ENCODE measurements around the gene RNPEP. TPM values are rescaled to one million over a fixed set of nuclear protein-coding genes. Genes with fewer than 3 reads are reported as not detected.

RNPEP gene, protein sequence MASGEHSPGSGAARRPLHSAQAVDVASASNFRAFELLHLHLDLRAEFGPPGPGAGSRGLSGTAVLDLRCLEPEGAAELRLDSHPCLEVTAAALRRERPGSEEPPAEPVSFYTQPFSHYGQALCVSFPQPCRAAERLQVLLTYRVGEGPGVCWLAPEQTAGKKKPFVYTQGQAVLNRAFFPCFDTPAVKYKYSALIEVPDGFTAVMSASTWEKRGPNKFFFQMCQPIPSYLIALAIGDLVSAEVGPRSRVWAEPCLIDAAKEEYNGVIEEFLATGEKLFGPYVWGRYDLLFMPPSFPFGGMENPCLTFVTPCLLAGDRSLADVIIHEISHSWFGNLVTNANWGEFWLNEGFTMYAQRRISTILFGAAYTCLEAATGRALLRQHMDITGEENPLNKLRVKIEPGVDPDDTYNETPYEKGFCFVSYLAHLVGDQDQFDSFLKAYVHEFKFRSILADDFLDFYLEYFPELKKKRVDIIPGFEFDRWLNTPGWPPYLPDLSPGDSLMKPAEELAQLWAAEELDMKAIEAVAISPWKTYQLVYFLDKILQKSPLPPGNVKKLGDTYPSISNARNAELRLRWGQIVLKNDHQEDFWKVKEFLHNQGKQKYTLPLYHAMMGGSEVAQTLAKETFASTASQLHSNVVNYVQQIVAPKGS
- 70.1 TPM for total RNA-seq (ENCODE audit: unreplicated experiment)
- long read RNA-seq, transcript RNPEP-201 (11 exons, 2,427 nt) = major isoform, 87 of 104 reads
- long read RNA-seq, partial matches to known transcripts = 5 of 104 reads
- long read RNA-seq, other reads (novel, unspliced or antisense) = 12 of 104 reads

DNA sequence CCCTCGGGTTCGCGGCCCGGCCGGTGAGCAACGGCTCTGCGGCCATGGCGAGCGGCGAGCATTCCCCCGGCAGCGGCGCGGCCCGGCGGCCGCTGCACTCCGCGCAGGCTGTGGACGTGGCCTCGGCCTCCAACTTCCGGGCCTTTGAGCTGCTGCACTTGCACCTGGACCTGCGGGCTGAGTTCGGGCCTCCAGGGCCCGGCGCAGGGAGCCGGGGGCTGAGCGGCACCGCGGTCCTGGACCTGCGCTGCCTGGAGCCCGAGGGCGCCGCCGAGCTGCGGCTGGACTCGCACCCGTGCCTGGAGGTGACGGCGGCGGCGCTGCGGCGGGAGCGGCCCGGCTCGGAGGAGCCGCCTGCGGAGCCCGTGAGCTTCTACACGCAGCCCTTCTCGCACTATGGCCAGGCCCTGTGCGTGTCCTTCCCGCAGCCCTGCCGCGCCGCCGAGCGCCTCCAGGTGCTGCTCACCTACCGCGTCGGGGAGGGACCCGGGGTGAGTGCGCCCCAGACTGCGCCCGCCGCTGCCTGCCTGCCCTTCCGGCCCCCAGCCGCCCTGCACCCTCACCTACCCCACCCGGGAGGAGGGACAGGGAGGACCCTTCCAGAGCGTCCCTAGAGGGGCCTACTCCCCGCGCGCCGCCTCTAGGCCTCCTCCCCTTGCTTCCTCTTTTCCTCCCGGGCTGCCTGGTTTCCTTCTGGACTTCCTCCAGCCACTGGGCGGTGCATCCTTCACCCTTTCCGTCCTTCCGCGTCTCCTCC lies at the start of gene RNPEP:
Gene RNPEP, plus strand, starts transcription at position 26 of the 757 bp plus-strand sequence. Its CDS starts 19 bp downstream, at position 45.
- Mint-ChIP-seq H3K27ac (ENCODE audit: unreplicated experiment) (peak within 1 kb of the TSS; percentile 95), H3K4me1 (ENCODE audit: unreplicated experiment) (peaks cover 22% of the 10 kb centered on the region), H3K27me3 (ENCODE audit: unreplicated experiment) (peaks cover 4% of the 10 kb centered on the region), H3K36me3 (ENCODE audit: low read depth, unreplicated experiment) (peaks cover 6% of the 10 kb centered on the region), H3K4me3 (ENCODE audit: unreplicated experiment) (peak within 1 kb of the TSS; percentile 99), H3K9me3 (ENCODE audit: unreplicated experiment) (no peaks in the 10 kb centered on the region)
- TF ChIP-seq, protein P1, sequence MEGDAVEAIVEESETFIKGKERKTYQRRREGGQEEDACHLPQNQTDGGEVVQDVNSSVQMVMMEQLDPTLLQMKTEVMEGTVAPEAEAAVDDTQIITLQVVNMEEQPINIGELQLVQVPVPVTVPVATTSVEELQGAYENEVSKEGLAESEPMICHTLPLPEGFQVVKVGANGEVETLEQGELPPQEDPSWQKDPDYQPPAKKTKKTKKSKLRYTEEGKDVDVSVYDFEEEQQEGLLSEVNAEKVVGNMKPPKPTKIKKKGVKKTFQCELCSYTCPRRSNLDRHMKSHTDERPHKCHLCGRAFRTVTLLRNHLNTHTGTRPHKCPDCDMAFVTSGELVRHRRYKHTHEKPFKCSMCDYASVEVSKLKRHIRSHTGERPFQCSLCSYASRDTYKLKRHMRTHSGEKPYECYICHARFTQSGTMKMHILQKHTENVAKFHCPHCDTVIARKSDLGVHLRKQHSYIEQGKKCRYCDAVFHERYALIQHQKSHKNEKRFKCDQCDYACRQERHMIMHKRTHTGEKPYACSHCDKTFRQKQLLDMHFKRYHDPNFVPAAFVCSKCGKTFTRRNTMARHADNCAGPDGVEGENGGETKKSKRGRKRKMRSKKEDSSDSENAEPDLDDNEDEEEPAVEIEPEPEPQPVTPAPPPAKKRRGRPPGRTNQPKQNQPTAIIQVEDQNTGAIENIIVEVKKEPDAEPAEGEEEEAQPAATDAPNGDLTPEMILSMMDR (IDR thresholded peaks at IDR 0.05; ENCODE audit: unreplicated experiment) = peak; percentile 4
- DNase-seq (ENCODE audit: low spot score) = peak; percentile 56

DNA sequence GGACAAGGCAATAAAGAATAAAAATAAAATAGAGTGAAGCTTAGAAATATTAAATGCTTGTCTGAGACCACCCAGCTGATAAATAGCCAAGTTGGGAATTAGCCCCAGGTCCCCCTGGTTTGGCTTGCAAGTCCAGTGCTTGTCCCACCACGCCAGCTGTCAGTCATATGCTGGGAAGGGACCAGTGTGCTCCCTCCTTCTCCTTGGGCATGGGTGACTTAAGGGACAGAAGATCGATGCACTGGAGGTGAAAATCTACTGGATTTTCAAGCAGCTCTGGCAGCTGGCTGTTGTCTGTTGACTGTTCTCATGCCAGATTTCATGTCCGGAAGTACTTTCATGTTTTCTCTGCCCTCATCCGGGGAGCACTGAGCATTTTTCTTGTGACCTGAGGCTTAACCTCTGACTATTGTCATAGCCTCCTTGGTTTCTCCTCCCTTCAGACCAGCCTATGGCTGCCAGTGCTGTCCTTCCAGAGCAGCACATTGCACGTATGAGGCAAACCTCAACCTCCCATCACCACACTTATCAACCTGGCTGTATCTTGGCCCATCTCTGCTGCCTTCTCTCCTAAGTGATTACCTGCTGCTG lies 48.5 kb upstream of the RNPEP start:
- Mint-ChIP-seq H3K36me3 (ENCODE audit: low read depth, unreplicated experiment) (no peaks in the 10 kb centered on the region), H3K27ac (ENCODE audit: unreplicated experiment) (no peak overlapping the region), H3K27me3 (ENCODE audit: unreplicated experiment) (no peaks in the 10 kb centered on the region), H3K4me1 (ENCODE audit: unreplicated experiment) (no peaks in the 10 kb centered on the region), H3K4me3 (ENCODE audit: unreplicated experiment) (no peak overlapping the region), H3K9me3 (ENCODE audit: unreplicated experiment) (no peaks in the 10 kb centered on the region)
- TF ChIP-seq, protein P1 (IDR thresholded peaks at IDR 0.05; ENCODE audit: unreplicated experiment) = no peak
- no peak for DNase-seq (ENCODE audit: low spot score)

DNA sequence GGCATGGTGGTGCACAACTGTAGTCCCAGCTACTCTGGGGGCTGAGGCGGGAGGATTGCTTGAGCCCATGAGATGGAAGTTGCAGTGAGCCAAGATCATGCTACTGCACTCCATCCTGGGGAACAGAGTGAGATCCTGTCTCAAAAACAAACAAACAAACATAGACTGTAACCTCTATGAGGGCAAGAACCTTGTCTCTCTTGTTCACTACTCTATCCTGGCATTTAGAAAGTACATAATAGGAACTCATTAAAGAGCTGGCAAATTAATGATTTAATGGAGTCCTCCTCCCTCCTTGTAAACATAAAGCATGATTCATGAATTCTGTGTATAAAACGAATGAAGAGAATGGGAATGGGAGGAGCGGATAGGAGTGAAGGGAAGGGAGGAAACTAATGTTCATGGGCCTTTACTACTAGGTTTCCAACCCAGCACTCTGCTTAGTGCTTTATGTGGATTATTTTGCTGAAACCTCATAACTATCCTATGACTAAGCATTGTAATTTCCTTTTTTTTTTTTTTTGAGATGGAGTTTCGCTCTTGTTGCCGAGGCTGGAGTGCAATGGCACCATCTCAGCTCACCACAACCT lies 44.7 kb upstream of the RNPEP start:
- H3K36me3 Mint-ChIP-seq (ENCODE audit: low read depth, unreplicated experiment) = no peaks in the 10 kb centered on the region
- TF ChIP-seq, protein P1 (IDR thresholded peaks at IDR 0.05; ENCODE audit: unreplicated experiment) = no peak
- H3K27me3 Mint-ChIP-seq (ENCODE audit: unreplicated experiment) = no peaks in the 10 kb centered on the region
- no peaks in the 10 kb centered on the region for H3K9me3 Mint-ChIP-seq (ENCODE audit: unreplicated experiment)
- H3K4me3 Mint-ChIP-seq (ENCODE audit: unreplicated experiment) = no peak overlapping the region
- H3K4me1 Mint-ChIP-seq (ENCODE audit: unreplicated experiment) = peaks cover 11% of the 10 kb centered on the region
- DNase-seq (ENCODE audit: low spot score) = no peak
- no peak overlapping the region for H3K27ac Mint-ChIP-seq (ENCODE audit: unreplicated experiment)

DNA sequence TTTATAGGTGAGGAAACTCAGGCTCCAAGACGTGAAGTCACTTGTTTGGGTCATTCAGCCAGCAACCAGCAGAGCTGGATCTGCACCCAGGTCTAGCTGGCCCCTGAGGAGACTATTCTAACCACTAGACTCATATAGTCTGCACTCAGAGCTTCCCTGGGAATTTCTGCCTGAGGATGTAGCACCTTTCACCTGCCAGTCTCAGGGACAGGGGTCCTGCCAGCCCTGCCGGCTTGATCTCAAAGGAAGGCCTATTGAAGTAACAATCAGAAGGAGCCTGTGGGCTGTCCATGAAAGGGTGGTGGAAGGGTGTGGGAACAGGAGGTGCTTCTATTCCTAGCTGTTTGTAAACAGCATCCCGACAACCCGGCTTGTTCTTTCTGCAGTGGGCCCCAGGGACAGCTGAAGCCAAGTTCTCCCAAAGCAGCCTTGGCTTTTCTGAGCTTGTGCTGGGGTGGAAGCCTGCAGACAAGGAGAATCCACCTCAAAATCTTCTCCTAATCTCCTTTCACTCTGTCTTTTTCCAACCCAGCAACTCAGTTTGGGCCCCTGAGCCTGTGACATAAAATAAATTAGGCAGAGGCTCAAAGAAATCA lies 43.9 kb upstream of the RNPEP start:
- Mint-ChIP-seq H3K9me3 (ENCODE audit: unreplicated experiment) (no peaks in the 10 kb centered on the region), H3K27ac (ENCODE audit: unreplicated experiment) (no peak overlapping the region), H3K27me3 (ENCODE audit: unreplicated experiment) (no peaks in the 10 kb centered on the region), H3K36me3 (ENCODE audit: low read depth, unreplicated experiment) (no peaks in the 10 kb centered on the region), H3K4me3 (ENCODE audit: unreplicated experiment) (no peak overlapping the region), H3K4me1 (ENCODE audit: unreplicated experiment) (peaks cover 11% of the 10 kb centered on the region)
- no peak for DNase-seq (ENCODE audit: low spot score)
- TF ChIP-seq, protein P1 (IDR thresholded peaks at IDR 0.05; ENCODE audit: unreplicated experiment) = no peak

All from endothelial cell (in vitro differentiated cells).